Adrenal gland (tissue), 5 donors: ENCODE results near the gene ZNF644.

Experiments used
- POLR2A ChIP-seq, 2 donors: fragments of 450-650 bp; IDR thresholded peaks; one replicate each; pipeline ENCODE4 v1.6.1; 2017; ENCODE audit warnings: antibody characterized with exemption in 2 of 2, mild to moderate bottlenecking in 2 of 2, moderate library complexity in 1 of 2
- TF ChIP-seq, protein P1 (sequence below), 6 experiments: fragments of 450-650 bp in 4 of 6; fragments of 200-600 bp in 2 of 6; sonication (generic) in 1 of 6; IDR thresholded peaks; 1 replicate in 5 of 6; 2 replicates in 1 of 6; pipeline versions ENCODE4 v1.5.1 to v1.8.0; 2016 to 2021; ENCODE audit warnings: antibody characterized with exemption in 6 of 6, mild to moderate bottlenecking in 2 of 6, moderate library complexity in 1 of 6
- donor health status: DM: no; HTN: no; CAD: no.

DNA sequence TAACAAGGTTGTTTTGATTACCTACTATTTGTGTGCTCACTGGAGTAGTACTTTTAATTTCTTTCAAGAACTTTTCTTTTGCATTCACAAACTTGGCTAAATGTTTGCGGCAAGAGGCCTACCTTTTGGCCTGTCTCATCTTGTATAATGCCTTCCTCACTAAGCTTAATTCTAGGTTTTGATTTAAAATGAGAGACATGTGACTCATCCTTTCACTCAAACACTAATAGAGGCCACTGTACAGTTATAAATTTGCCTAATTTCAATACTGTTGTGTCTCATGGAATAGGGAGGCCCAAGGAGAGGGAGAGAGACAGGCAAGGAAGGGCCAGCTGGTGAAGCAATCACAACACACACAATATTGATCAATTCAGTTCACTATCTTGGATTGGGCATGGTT is 66.1 kb downstream of the ZNF644 start:
- TF ChIP-seq, protein P1, sequence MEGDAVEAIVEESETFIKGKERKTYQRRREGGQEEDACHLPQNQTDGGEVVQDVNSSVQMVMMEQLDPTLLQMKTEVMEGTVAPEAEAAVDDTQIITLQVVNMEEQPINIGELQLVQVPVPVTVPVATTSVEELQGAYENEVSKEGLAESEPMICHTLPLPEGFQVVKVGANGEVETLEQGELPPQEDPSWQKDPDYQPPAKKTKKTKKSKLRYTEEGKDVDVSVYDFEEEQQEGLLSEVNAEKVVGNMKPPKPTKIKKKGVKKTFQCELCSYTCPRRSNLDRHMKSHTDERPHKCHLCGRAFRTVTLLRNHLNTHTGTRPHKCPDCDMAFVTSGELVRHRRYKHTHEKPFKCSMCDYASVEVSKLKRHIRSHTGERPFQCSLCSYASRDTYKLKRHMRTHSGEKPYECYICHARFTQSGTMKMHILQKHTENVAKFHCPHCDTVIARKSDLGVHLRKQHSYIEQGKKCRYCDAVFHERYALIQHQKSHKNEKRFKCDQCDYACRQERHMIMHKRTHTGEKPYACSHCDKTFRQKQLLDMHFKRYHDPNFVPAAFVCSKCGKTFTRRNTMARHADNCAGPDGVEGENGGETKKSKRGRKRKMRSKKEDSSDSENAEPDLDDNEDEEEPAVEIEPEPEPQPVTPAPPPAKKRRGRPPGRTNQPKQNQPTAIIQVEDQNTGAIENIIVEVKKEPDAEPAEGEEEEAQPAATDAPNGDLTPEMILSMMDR (IDR thresholded peaks at IDR 0.05) = no peak
- TF ChIP-seq POLR2A (IDR thresholded peaks at IDR 0.05) = no peak
